ENCODE results near the gene PNKD.

The PNKD gene

DNA sequence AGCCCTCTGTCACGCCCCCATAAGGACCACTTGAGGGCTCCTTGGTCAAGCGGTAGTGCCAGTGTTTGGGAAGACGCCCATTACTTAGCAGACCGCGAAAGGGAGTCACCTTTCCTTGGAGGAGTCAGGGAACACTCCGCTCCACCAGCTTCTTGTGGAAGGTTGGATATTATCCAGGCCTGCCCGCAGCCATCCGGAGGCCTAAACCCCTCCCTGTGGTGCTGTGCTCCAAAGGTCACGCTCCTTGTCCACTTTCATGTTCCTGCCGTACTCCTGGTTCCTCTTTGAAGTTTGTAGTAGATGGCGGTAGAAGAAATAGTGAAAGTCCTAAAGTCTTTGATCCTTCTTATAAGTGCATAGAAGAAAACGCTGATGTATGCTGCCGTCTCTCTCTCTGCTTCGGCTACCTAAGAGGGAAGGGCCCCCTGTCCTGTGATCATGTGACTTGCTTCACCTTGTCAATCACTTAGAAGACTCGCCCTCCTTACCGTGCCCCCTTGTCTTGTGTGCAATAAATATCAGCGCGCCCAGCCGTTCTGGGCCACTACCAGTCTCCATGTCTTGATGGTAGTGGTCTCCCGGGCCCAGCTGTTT lies 84.6 kb downstream of the PNKD start:
- TF ChIP-seq, protein P1, sequence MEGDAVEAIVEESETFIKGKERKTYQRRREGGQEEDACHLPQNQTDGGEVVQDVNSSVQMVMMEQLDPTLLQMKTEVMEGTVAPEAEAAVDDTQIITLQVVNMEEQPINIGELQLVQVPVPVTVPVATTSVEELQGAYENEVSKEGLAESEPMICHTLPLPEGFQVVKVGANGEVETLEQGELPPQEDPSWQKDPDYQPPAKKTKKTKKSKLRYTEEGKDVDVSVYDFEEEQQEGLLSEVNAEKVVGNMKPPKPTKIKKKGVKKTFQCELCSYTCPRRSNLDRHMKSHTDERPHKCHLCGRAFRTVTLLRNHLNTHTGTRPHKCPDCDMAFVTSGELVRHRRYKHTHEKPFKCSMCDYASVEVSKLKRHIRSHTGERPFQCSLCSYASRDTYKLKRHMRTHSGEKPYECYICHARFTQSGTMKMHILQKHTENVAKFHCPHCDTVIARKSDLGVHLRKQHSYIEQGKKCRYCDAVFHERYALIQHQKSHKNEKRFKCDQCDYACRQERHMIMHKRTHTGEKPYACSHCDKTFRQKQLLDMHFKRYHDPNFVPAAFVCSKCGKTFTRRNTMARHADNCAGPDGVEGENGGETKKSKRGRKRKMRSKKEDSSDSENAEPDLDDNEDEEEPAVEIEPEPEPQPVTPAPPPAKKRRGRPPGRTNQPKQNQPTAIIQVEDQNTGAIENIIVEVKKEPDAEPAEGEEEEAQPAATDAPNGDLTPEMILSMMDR (IDR thresholded peaks at IDR 0.05; ENCODE audit: extremely low read depth, missing control alignments) = no peak
- DNase-seq (ENCODE audit: low spot score) = no peak

DNA sequence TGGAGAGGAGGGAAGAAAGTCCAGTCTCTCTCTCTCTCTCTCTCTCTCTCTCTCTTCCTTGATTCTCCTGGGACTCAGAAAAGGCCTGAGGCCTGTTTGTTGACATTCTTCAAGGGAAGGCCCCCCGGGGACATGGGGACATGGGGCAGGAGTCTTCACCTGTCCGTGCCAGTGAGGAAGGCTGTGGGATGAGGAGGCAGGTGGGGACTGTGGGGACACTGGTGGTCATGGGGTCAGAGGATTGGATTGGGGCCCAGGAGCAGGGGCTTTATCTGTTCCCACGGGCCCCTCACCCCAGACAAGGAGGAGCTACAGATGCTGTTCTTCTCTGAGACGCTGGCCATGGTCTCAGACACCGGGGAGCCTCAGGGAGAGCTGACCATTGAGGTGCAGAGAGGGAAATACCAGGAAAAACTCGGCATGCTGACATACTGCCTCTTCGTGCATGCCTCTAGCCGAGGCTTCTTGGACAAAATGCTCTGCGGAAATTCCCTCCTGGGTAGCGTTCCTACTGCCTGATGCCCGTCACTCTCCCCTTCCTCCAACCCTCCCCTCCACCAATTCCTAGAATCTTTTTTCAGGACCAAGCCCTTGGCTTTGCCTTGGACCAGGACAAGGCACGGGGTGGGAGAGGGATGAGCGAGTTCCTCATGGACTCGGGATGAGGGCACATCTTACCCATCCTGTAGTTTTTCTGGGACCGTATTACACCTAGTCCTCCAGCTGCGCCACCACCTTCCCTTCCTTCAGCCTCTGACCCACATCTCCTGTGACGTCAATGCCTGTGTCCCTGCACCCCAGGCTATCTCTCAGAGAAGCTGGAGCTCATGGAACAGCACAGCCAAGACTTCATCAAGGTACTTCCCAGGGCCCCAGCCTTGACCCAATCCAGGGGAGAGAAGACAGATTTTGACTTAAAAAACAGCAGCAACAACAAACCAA lies 87.2 kb downstream of the PNKD start:
- TF ChIP-seq, protein P1 (IDR thresholded peaks at IDR 0.05; ENCODE audit: extremely low read depth, missing control alignments) = no peak
- no peak for DNase-seq (ENCODE audit: low spot score)

DNA sequence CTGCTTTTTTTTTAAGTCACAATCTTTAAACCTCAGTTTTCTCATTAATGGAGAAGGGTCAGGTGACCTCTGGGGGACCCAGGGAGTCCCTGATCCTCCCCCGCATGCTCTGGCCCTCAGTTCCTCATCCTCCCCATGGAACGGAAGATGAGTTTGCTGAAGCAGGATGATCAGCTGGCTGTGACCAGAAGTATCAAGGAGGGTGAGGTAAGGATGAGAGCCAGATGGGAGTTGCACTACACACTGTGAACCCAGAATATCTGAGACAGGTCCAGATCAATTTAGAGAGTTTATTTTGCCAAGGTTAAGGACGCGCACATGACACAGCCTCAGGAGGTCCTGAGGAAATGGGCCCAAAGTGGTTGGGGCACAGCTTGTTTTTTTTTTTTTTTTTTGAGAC lies 90.1 kb downstream of the PNKD start:
- no peak for DNase-seq (ENCODE audit: low spot score)
- TF ChIP-seq, protein P1 (IDR thresholded peaks at IDR 0.05; ENCODE audit: extremely low read depth, missing control alignments) = no peak

DNA sequence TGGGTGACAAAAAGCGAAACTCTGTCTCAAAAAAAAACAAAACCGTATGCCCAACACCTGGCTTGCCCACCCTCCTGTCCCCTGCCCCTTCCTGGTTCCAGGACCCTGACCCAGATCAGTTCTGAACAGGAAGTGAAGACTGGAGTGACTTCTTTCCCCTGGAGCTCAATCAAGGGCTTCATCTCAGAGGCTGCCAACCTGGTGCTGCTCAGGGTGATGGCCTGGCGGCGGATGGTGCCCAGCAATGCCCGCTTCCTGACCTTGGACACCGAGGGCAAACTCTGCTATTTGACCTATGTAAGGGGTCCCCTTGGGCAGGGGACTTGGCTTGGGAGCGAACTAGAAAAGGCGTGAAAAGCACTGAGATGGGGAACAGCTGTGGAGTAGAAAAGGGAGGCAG lies 92.3 kb downstream of the PNKD start:
- DNase-seq (ENCODE audit: low spot score) = no peak
- TF ChIP-seq, protein P1 (IDR thresholded peaks at IDR 0.05; ENCODE audit: extremely low read depth, missing control alignments) = no peak

DNA sequence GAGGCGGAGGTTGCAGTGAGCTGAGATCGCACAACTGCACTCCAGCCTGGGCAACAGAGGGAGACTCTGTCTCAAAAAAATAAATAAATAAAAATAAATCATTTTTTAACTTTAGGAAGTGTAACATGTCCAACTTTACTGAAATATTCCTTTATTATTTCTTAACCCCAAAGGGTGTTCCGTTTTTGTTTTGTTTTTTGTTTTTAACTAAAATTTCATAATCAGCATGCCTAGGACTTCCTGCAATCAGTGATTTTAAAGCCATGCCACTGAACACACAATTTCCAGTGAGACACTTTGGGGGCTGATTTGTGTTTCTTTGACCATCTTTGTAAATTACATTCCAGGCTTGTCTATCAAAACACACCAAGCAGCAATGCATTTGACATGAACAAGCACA lies 93.4 kb downstream of the PNKD start:
- TF ChIP-seq, protein P1 (IDR thresholded peaks at IDR 0.05; ENCODE audit: extremely low read depth, missing control alignments) = no peak
- no peak for DNase-seq (ENCODE audit: low spot score)

DNA sequence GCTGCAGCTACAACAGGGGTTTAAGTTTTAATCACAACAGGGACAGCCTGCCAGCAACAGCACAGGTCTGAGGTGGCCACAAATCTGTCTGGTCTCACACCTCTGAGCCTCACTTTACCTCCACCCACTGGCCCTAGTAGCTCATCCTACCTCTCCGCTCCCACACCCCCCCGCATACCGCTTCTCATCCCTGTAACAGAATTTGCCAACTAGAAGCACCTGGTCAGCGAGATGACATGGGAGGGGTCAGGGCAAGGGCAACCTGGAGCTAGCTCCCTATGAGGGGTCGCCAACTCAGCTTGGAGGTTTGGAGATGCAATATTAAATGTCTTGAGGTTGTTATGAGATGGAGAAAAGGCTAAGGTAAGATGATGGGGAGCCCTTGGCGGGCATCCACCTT lies 93.9 kb downstream of the PNKD start:
- DNase-seq (ENCODE audit: low spot score) = no peak
- TF ChIP-seq, protein P1 (IDR thresholded peaks at IDR 0.05; ENCODE audit: extremely low read depth, missing control alignments) = no peak
